ENCODE results near the gene ADPRHL1.
A peak's percentile ranks its signal among the peaks of the same experiment; 100 is the strongest.
"Not testable (repeated sequence)": the region's sequence is repeated elsewhere in the genome, so short reads cannot be mapped to it uniquely, and the experiment has no call there.

Gene ADPRHL1

DNA sequence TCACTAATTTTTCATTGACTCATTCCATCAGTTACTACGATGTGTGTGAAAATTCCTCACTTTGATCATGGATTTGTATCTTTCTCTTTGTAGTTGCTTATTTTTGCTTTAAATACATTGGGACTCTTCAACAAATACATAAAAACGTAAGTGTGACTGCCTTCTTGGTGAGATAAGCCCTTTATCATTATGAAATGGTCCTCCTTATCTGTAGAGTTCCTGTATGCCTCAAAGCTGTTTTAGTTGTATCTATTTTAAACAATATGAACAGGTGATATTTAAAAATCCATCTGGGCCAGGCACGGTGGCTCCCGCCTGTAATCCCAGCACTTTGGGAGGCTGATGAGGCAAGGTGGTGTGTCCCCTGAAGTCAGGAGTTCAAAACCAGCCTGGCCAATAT is 25.9 kb upstream of the ADPRHL1 start:
- no peak for DNase-seq (ENCODE audit: low spot score)

GRCh38 chr13:113477724-113478123 is 24.4 kb upstream of the ADPRHL1 start:
- no peak for DNase-seq (ENCODE audit: low spot score)

- DNase-seq (ENCODE audit: low spot score), result no peak
These were observed 23.5 kb upstream of the ADPRHL1 start for GRCh38 chr13:113476811-113477210.

GRCh38 chr13:113475911-113476310 is 22.6 kb upstream of the ADPRHL1 start:
- DNase-seq (ENCODE audit: low spot score), result no peak

- DNase-seq (ENCODE audit: low spot score), result no peak
These were observed 22.0 kb upstream of the ADPRHL1 start for GRCh38 chr13:113475280-113475679.

- DNase-seq (ENCODE audit: low spot score), result no peak
These were observed 20.9 kb upstream of the ADPRHL1 start for GRCh38 chr13:113474179-113474578.

GRCh38 chr13:113472355-113473025 is 19.2 kb upstream of the ADPRHL1 start:
- DNase-seq (ENCODE audit: low spot score), result no peak

GRCh38 chr13:113471844-113472243 is 18.6 kb upstream of the ADPRHL1 start:
- no peak for DNase-seq (ENCODE audit: low spot score)

GRCh38 chr13:113470635-113471163 is 17.4 kb upstream of the ADPRHL1 start:
- not testable (repeated sequence) for DNase-seq (ENCODE audit: low spot score)

GRCh38 chr13:113470073-113470472 is 16.8 kb upstream of the ADPRHL1 start:
- no peak for DNase-seq (ENCODE audit: low spot score)

GRCh38 chr13:113469582-113469981 is 16.3 kb upstream of the ADPRHL1 start:
- no peak for DNase-seq (ENCODE audit: low spot score)

DNA sequence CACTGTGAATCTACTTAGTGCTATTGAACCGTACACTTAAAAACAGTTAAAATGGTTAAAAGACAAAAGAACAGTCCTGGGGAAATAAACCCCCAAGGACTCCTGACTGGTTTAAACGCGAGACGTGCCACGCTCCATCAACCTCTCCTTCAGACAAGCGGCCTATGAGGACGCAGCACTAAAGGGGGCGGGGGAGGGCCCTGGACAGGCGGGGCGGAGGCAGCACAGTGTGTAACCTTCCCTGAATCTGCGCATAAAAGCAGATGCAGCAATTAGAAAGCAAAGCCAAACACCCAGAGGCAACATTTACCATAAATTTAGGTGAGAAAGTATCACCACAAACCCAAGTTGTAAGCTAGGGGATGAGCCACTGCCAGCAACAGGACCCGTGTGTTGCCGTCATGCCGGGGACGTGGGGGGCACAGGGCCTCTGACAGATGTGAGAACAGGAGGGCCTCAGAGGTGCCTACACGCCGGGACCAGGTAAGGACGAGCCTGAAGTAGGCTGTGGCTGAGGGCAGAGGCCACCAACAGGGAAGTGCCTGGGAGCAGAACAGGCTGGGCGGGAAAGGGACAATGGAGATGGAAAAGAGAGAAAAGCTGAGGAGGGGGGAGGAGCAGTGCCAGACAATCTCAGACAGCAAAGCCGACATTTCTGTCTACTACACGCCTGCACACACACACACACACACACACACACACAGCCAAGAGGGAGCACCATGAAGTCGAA is 15.3 kb upstream of the ADPRHL1 start:
- DNase-seq (ENCODE audit: low spot score), result no peak

DNA sequence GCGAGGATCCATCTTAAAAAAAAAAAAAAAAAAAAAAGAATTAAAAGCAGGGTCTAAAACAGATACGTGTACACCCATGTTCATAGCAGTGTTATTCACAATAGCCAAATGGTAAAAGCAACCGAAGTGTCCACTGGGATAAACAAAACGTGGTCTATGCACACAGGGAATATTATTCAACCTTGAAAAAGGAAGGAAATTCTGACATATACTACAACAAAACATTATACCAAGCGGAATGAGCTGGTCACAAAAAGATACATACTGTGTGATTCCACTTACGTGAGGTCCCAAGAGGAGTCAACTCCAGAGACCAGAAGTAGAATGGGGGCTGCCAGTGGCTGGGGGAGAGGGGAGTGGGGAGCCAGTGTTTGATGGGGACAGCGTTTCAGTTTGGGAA is 14.7 kb upstream of the ADPRHL1 start:
- no peak for DNase-seq (ENCODE audit: low spot score)

DNA sequence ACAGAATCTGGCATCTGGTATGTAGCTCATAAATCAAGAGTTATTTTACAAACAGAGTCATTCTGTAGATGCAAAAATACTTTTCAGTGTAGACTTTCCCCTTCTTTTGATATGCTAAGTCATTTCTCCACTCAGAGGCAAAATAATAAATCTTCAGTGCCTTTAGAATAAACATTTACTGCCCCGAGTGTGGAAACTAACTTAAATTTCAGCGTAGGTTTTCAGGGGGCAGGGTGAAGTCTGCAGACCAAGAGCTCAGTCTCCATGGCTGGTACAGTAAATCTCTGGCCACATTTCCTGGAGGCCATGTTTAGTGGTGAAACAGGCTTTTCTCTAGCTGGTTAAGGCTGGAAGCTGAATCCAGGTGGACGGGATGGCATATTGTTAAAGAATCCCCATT is 13.1 kb upstream of the ADPRHL1 start:
- DNase-seq (ENCODE audit: low spot score), result peak; percentile 5

- DNase-seq (ENCODE audit: low spot score), result no peak
These were observed 12.0 kb upstream of the ADPRHL1 start for GRCh38 chr13:113465300-113465699.

GRCh38 chr13:113464476-113464875 is 11.2 kb upstream of the ADPRHL1 start:
- peak; percentile 29 for DNase-seq (ENCODE audit: low spot score)

DNA sequence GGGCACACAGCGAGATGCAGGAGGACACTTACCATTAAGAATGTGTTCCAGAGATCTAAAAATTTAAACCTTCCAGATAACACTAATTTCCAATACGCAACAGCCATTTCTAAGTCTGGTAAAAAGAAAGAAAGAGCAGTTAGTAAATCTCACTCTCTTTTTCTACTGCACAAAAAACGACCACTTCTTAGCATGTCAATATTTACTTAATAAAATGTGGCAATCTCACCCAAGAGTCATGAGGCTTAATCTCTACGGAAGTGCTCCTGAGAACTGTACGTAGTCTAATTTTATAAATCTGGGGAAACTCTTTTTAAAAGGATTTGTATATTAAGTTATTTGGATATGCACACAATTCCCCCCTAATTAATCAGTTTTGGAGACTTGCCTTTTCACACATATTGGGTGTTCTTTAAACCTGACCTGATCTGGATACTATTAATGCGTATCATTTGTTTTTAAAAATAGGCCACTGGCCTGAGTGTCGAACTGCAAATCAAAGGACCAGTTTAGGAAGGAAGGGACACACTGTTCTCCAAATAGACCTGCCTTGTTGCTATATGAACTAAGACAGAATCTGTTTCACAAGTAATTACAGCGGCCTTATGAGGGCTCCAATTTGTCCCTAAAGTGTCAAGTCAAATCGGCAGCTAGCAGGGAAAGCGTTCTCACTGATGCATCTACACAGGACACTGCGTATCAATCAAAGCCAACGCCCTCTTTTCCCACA is 7.9 kb upstream of the ADPRHL1 start:
- no peak for DNase-seq (ENCODE audit: low spot score)

DNA sequence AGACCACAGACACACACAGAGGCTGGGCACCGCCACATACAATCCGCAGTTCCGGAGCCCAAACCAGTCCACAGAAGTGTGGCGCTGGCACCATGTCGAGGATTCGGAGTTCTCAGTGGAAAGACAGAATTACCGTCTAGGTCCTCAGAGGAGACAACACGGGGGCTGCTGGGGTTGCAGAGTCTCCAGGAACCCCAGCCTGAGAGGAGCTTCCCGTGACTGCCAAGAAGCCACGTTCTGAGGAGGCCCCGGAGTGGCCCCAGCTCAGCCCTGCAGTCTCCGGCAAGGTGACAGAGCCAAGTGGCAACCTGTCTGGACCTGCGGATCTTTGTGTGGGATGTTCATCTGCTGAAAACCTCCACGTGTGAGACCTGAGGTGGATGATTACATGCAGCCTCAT is 7.3 kb upstream of the ADPRHL1 start:
- DNase-seq (ENCODE audit: low spot score), result no peak

GRCh38 chr13:113460064-113460555 is 6.8 kb upstream of the ADPRHL1 start:
- no peak for DNase-seq (ENCODE audit: low spot score)

GRCh38 chr13:113458253-113459065 is 5.2 kb upstream of the ADPRHL1 start:
- no peak for DNase-seq (ENCODE audit: low spot score)

DNA sequence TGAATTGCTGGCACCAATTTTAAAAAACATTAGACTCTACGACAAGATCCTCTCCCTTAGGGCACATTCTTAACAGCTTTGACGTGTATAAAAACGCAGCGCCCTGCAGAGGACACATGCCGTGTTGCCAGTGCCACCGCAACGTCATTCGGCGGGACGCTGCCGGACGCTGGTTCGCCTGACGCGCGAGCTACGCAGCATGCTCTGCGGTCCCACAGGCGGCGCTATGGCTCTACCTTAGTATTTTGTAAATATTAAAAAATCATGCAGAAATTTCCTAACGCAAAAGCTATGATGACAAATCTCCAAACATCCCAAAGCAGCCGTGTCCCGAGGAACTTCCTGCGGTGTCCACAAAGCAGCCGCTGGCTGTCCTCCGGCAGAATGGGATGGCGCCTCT is 4.2 kb upstream of the ADPRHL1 start:
- DNase-seq (ENCODE audit: low spot score), result no peak

Measured in ecto neural progenitor cell (in vitro differentiated cells).